ENCODE data around the gene NDUFA11. TPM values are rescaled to one million over a fixed set of nuclear protein-coding genes. Genes with fewer than 3 reads are reported as not detected.

NDUFA11 gene
- total and polyA plus RNA-seq, 2 of the 4 experiments (the other 2 are of a cell fraction), result 375 to 1,276 TPM

DNA sequence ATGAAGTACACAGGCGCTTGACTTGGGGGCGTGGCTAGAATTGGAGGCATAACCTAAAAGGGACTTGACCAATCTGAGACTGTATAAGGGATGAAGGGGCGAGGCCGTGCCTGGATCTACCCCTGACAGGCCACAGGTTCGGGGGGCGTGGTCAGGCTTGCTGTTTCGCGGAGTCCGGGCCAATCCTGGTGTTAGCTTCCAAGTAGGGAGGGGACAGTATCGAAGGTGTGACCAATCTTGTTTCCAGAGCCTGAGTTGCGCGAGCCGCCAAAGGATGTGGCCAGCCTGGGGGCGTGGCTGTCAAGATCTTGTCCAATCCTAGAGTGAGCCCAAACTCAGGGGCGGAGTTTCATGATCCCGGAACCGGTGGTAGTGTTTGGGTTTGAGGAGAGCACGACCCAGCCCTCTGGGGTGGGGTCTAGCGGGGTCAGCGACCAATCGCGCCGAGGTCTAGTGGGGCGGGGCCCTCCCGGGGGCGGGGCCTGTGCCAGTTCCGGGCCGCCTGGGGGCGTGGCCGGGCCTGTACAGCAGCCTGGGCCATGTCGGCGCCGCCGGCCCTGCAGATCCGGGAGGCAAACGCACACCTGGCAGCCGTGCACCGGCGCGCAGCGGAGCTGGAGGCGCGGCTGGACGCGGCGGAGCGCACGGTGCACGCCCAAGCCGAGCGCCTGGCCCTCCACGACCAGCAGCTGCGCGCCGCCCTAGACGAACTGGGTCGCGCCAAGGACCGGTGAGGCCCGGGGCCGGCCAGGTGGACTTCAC is 943 bp upstream of the NDUFA11 start, which contains the start of gene VMAC:
TSS of gene VMAC (plus strand) at position 521 of the 762 bp plus-strand sequence. CDS start at position 540, 19 bp downstream.
- dilution Hi-C loops (cut with HindIII; ENCODE audit: low sequenced_read_pairs, unreplicated experiment), result no loop called here
- Histone ChIP-seq H2BK5ac (ENCODE audit: low read depth, low read length, poor library complexity, severe bottlenecking) (peak within 1 kb of the TSS; percentile 75), H4K91ac (ENCODE audit: insufficient read depth, low read depth, low read length) (peak within 1 kb of the TSS; percentile 90), H4K20me1 (ENCODE audit: insufficient read depth, low read length) (peaks cover 17% of the 10 kb centered on the region), H3K4me2 (ENCODE audit: low read depth, low read length) (peak within 1 kb of the TSS; percentile 100), H3K27ac (ENCODE audit: insufficient read depth, low read length) (peak within 1 kb of the TSS; percentile 70), H4K5ac (ENCODE audit: low read depth, low read length) (peak within 1 kb of the TSS; percentile 62), H3K14ac (replicated peaks; ENCODE audit: low read depth, low read length) (peak within 1 kb of the TSS; percentile 73; the same call in 1 of the 2 replicates), H2BK20ac (ENCODE audit: low read depth, low read length) (0 out of 2 replicates have a peak within 1 kb of the TSS, but pooled peaks have one; percentile 52), H3K27me3 (ENCODE audit: control insufficient read depth, insufficient read depth, low read length) (no peaks in the 10 kb centered on the region), H3K9me1 (ENCODE audit: insufficient read depth, low read length) (peaks cover 4% of the 10 kb centered on the region; the same call in 1 of the 2 replicates), H3K9me3 (ENCODE audit: control insufficient read depth, insufficient read depth, low read length) (no peaks in the 10 kb centered on the region), H3K4ac (ENCODE audit: low read depth, low read length) (peak within 1 kb of the TSS; percentile 81), H3K79me1 (ENCODE audit: low read depth in 1 of 2, low read length in 2 of 2) (peaks cover 0 to 47% of the 10 kb centered on the region in 2 experiments; a peak in 3 of 4 replicates), H3K18ac (ENCODE audit: low read depth, low read length) (peak within 1 kb of the TSS; percentile 25; the same call in 1 of the 2 replicates), H2AK9ac (replicated peaks; ENCODE audit: low read depth, low read length, poor library complexity) (peak within 1 kb of the TSS; percentile 94), H3K56ac (ENCODE audit: extremely low read depth, insufficient read depth, low read length) (peak within 1 kb of the TSS; percentile 53; the same call in 1 of the 2 replicates), H3K9ac (ENCODE audit: low read depth, low read length) (peak within 1 kb of the TSS; percentile 77), H3K4me3 (ENCODE audit: insufficient read depth, low read depth, low read length) (peak within 1 kb of the TSS; percentile 91), H3K36me3 (ENCODE audit: control insufficient read depth, insufficient read depth, low read length) (peaks cover 10% of the 10 kb centered on the region; the same call in 1 of the 2 replicates), H4K8ac (ENCODE audit: low read depth in 2 of 2, low read length in 2 of 2) (peak within 1 kb of the TSS; percentile 88 to 91), H3K23ac (ENCODE audit: low read depth, low read length) (peak within 1 kb of the TSS; percentile 88), H2BK15ac (ENCODE audit: low read depth, low read length) (peak within 1 kb of the TSS; percentile 77; the same call in 1 of the 3 replicates), H2BK120ac (ENCODE audit: low read depth, low read length) (peak within 1 kb of the TSS; percentile 48; the same call in 1 of the 2 replicates), H3K4me1 (ENCODE audit: control insufficient read depth, insufficient read depth, low read length) (peaks cover 4% of the 10 kb centered on the region), H2AFZ (replicated peaks; ENCODE audit: low read length, poor library complexity) (peak within 1 kb of the TSS; percentile 99), H2AK5ac (ENCODE audit: low read depth, low read length) (peak within 1 kb of the TSS; percentile 79; the same call in 1 of the 2 replicates)
- intact Hi-C loops (cut with micrococcal nuclease), result loop anchor here (2.0 kb wide), 1 partner anchor 30 kb away; no protein-coding TSS in a partner anchor
- DNase-seq (peak; percentile 100), ATAC-seq (ENCODE audit: low read depth) (peak; percentile 81)
- ChIA-PET POLR2A (ENCODE audit: unreplicated experiment) (interaction anchor here (0.6 to 1.5 kb wide), 2 partner anchors 14 to 35 kb away, joined by 5 read pairs; no protein-coding TSS in a partner anchor), CTCF (interaction anchor here (0.6 to 3.4 kb wide), 2 partner anchors 100 to 139 kb away, joined by 3 to 18 read pairs; no protein-coding TSS in a partner anchor)
- in situ Hi-C loops (cut with MboI; ENCODE audit: low sequenced_read_pairs), result no loop called here
- WGBS, 2 experiments (ENCODE audit: extremely low coverage in 2 of 2, insufficient read length in 1 of 2), result 0% methylated on average over 41 of the region's 61 CpGs; no CpG with 5 or more reads in 1 of the 2 experiments
- BruUV-seq (replicated peaks), result no TSS peak
- TF ChIP-seq, protein P1, sequence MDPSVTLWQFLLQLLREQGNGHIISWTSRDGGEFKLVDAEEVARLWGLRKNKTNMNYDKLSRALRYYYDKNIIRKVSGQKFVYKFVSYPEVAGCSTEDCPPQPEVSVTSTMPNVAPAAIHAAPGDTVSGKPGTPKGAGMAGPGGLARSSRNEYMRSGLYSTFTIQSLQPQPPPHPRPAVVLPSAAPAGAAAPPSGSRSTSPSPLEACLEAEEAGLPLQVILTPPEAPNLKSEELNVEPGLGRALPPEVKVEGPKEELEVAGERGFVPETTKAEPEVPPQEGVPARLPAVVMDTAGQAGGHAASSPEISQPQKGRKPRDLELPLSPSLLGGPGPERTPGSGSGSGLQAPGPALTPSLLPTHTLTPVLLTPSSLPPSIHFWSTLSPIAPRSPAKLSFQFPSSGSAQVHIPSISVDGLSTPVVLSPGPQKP (IDR thresholded peaks at IDR 0.05; ENCODE audit: borderline replicate concordance, low read depth, low read length), result no peak
- TF ChIP-seq RFX5 (IDR thresholded peaks at IDR 0.05; ENCODE audit: low read depth, low read length) (no peak), MAZ (IDR thresholded peaks at IDR 0.05; ENCODE audit: borderline replicate concordance, low read depth, low read length) (peak; percentile 68; the same call in 1 of the 2 replicates), MXI1 (IDR thresholded peaks at IDR 0.05; ENCODE audit: borderline replicate concordance, low read depth, low read length) (peak; percentile 76; the same call in 1 of the 2 replicates)
